Central memory CD8-positive, alpha-beta T cell (primary cell): Measurements from ENCODE around the gene OBSCN.
"Not testable (repeated sequence)": the region's sequence is repeated elsewhere in the genome, so short reads cannot be mapped to it uniquely, and the experiment has no call there.

Experiments used
- ATAC-seq: fragments of 150-1000 bp; cut with Tn5 transposase; replicated peaks from 2 replicates; pipeline ENCODE4 v1.10.0; 2022; ENCODE audit warnings: mild to moderate bottlenecking, moderate FRiP score, moderate number of reproducible peaks; ENCODE audit not compliant: poor library complexity, severe bottlenecking; ENCODE audit errors: extremely low read depth
- DNase-seq, 2 donors: peaks; one replicate each; pipeline ENCODE4 v3.0.0; 2021; ENCODE audit warnings: low spot score in 2 of 2
- H3K27ac Mint-ChIP-seq: one replicate; pipeline ENCODE4 v1.8.0; 2022; ENCODE audit warnings: low read depth, mild to moderate bottlenecking, moderate library complexity, mixed read lengths
- H3K27me3 Mint-ChIP-seq: one replicate; pipeline ENCODE4 v1.8.0; 2022; ENCODE audit warnings: mixed read lengths
- H3K36me3 Mint-ChIP-seq: one replicate; pipeline ENCODE4 v1.8.0; 2022; ENCODE audit warnings: mild to moderate bottlenecking, moderate library complexity, mixed read lengths; ENCODE audit not compliant: insufficient read depth
- H3K4me1 Mint-ChIP-seq: one replicate; pipeline ENCODE4 v1.8.0; 2022; ENCODE audit warnings: mixed read lengths
- H3K4me3 Mint-ChIP-seq: one replicate; pipeline ENCODE4 v1.8.0; 2022; ENCODE audit warnings: mild to moderate bottlenecking, moderate library complexity, mixed read lengths
- H3K9me3 Mint-ChIP-seq: one replicate; pipeline ENCODE4 v1.8.0; 2022; ENCODE audit warnings: mixed read lengths

The OBSCN gene

DNA sequence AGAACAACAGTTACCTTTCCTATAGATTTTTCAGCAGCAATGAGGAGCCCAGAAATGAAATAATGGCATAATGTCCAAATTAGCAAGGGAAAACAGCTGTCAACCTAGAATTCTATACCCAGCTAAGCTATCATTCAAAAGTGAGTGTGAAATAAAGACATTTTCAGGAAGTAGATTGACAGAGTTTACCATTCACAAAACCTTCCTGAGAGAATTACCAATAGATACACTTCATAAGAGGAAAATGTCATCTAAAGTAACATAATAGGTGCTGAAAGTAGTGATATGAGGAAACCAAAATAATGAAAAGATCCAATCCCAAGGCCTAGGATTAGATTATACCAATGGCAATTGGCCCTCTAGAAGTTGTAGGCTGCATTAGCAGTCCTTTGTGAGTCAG is 34.6 kb downstream of the OBSCN start:
- Mint-ChIP-seq H3K4me1 (no peaks in the 10 kb centered on the region), H3K4me3 (no peak overlapping the region), H3K9me3 (peaks cover 27% of the 10 kb centered on the region), H3K27me3 (no peaks in the 10 kb centered on the region), H3K27ac (no peak overlapping the region), H3K36me3 (peaks cover 10% of the 10 kb centered on the region)
- DNase-seq (no peak), ATAC-seq (no peak)

DNA sequence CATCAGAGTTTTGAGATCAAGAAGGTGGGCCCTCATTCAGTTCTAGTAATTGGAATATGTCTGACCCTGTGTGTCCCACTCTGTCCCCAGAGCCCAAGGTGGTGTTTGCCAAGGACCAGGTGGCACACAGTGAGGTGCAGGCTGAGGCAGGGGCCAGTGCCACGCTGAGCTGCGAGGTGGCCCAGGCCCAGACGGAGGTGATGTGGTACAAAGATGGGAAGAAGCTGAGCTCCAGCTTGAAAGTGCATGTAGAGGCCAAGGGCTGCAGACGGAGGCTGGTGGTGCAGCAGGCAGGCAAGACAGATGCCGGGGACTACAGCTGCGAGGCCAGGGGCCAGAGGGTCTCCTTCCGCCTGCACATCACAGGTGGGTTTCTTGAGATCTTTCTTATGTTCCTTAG is 35.2 kb downstream of the OBSCN start:
- H3K36me3 Mint-ChIP-seq = peaks cover 9% of the 10 kb centered on the region
- H3K9me3 Mint-ChIP-seq = peaks cover 27% of the 10 kb centered on the region
- H3K27me3 Mint-ChIP-seq = no peaks in the 10 kb centered on the region
- DNase-seq (no peak), ATAC-seq (no peak)
- H3K4me3 Mint-ChIP-seq = no peak overlapping the region
- H3K27ac Mint-ChIP-seq = no peak overlapping the region
- H3K4me1 Mint-ChIP-seq = no peaks in the 10 kb centered on the region

DNA sequence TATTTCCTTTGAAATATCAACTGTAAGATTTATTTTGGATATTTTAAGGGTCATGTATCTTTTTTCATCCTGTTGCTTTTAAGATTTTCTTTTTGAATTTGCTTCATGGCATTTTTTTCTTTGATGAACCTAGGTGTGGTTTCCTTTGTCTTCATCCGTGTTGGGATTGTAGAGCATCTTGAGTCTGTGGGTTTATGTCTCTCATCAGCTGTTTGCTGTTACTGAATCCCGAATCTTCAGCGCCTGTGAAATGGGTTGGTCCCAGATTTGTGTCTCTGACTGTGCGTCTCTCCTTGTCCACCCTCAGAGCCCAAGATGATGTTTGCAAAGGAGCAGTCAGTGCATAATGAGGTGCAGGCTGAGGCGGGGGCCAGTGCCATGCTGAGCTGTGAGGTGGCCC is 36.1 kb downstream of the OBSCN start:
- H3K27me3 Mint-ChIP-seq, H3K4me3 Mint-ChIP-seq, H3K4me1 Mint-ChIP-seq, H3K27ac Mint-ChIP-seq, DNase-seq, ATAC-seq, H3K36me3 Mint-ChIP-seq: not testable (repeated sequence)
- H3K9me3 Mint-ChIP-seq = peaks cover 27% of the 10 kb centered on the region

DNA sequence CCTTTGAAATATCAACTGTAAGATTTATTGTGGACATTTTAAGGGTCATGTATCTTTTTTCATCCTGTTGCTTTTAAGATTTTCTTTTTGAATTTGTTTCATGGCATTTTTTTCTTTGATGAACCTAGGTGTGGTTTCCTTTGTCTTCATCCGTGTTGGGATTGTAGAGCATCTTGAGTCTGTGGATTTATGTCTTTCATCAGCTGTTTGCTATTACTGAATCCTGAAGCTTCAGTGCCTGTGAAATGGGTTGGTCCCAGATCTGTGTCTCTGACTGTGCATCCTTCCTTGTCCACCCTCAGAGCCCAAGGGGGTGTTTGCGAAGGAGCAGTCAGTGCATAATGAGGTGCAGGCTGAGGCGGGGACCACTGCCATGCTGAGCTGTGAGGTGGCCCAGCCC is 37.3 kb downstream of the OBSCN start:
- Mint-ChIP-seq H3K4me3 (no peak overlapping the region), H3K9me3 (peaks cover 27% of the 10 kb centered on the region), H3K27ac (no peak overlapping the region), H3K27me3 (no peaks in the 10 kb centered on the region), H3K36me3 (peaks cover 9% of the 10 kb centered on the region), H3K4me1 (no peaks in the 10 kb centered on the region)
- DNase-seq = no peak
- ATAC-seq = no peak

DNA sequence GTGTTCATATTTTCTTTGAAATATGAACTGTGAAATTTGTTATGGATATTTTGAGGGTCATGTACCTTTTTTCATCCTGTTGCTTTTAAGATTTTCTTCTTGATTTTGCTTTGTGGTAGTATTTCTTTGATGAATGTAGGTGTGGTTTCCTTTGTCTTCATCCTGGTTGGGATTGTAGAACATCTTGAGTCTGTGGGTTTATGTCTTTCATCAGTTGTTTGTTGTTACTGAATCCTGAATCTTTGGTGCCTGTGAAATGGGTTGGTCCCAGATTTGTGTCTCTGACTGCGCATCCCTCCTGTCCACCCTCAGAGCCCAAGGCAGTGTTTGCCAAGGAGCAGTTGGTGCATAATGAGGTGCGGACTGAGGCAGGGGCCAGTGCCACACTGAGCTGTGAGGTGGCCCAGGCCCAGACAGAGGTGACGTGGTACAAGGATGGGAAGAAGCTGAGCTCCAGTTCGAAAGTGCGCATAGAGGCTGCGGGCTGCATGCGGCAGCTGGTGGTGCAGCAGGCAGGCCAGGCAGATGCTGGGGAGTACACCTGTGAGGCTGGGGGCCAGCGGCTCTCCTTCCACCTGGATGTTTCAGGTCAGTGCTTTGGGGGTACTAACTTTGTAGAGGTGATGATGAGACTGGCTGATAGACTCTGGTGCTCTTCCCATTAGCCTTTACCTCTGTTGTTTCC is 38.5 kb downstream of the OBSCN start:
- H3K4me1 Mint-ChIP-seq = no peaks in the 10 kb centered on the region

DNA sequence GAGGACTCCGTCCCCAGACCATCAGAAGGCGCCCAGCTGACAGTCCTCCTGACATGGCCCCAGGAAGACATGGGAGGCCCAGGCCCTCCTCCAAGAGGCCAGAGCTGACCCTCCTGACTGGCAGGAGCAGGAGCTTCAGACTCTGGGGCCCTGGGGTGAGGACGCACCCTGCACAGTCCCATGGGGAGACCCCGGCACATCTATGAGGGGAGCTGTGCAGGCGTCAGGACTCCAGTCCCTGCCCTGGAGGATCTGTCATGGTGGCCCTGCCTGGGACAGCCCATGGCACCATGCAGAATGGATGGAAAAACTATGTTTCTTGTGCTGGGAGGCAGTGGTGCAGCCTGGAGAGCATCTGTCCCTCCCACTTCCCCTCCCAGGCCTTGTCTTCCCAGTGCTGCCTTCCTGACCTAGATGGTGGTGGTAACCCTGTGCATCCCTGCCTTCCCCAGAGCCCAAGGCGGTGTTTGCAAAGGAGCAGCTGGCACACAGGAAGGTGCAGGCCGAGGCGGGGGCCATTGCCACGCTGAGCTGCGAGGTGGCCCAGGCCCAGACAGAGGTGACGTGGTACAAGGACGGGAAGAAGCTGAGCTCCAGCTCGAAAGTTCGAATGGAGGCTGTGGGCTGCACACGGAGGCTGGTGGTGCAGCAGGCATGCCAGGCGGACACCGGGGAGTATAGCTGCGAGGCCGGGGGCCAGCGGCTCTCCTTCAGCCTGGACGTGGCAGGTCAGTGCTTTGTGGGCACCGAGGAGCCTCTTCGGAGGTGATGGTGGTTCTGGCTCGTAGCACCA is 41.9 kb downstream of the OBSCN start:
- no peak overlapping the region for H3K27ac Mint-ChIP-seq

More for the DNA sequence above, 38.5 kb downstream of the OBSCN start:
- ATAC-seq (no peak), DNase-seq (no peak)
- Mint-ChIP-seq H3K9me3 (peaks cover 21% of the 10 kb centered on the region), H3K27ac (no peak overlapping the region), H3K27me3 (no peaks in the 10 kb centered on the region), H3K36me3 (peaks cover 9% of the 10 kb centered on the region), H3K4me3 (no peak overlapping the region)

DNA sequence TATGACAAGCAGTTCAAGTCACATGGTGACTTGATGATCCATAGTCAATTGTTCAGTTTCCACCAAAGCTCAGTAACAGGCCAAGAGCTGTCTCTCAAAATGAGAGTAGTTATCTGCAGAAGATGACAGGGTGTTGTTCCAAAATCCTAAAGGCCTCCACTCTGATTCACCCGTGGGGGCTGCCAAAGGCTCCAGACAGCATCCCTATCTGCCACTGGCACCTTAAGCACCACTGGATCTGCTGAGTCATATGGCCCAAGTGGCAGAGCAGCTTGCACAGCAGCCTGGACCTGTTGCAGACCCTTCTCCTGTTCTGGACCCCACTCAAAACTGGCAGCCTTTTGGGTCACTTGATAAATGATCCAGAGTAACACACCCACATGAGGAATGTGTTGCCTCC is 44.6 kb downstream of the OBSCN start:
- not testable (repeated sequence) for DNase-seq, H3K4me3 Mint-ChIP-seq, H3K9me3 Mint-ChIP-seq, H3K27ac Mint-ChIP-seq, H3K27me3 Mint-ChIP-seq, H3K36me3 Mint-ChIP-seq, H3K4me1 Mint-ChIP-seq, ATAC-seq

More for the DNA sequence above, 41.9 kb downstream of the OBSCN start:
- no peak for ATAC-seq
- Mint-ChIP-seq H3K27me3 (no peaks in the 10 kb centered on the region), H3K4me3 (no peak overlapping the region), H3K36me3 (peaks cover 5% of the 10 kb centered on the region), H3K4me1 (no peaks in the 10 kb centered on the region), H3K9me3 (peaks cover 7% of the 10 kb centered on the region)
- no peak for DNase-seq

DNA sequence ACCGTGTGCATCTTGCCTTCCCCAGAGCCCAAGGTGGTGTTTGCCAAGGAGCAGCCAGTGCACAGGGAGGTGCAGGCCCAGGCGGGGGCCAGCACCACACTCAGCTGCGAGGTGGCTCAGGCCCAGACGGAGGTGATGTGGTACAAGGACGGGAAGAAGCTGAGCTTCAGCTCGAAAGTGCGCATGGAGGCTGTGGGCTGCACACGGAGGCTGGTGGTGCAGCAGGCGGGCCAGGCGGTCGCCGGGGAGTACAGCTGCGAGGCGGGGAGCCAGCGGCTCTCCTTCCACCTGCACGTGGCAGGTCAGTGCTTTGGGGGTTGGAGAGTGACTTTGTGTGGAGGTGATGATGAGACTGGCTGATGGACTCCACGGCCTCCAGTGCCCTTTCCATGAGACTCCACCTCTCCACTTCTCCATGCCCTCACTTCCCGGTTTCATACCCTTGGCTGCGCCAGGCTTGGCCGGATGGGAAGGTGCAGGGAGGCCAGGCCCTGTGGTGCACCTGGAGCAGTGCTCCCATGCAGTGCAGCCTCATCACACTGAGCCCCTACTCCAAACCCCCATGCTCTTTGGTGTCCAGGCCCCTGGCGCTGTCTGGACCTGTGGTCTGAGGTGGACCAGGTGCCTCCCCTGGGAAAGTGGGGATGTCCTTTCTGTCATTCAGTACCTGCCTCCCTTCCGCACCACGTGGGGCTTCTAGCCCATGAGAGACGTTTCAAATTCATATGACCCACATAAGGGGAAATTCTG is 49.0 kb downstream of the OBSCN start:
- DNase-seq = no peak
- no peaks in the 10 kb centered on the region for H3K36me3 Mint-ChIP-seq
- H3K4me1 Mint-ChIP-seq = no peaks in the 10 kb centered on the region
- no peaks in the 10 kb centered on the region for H3K27me3 Mint-ChIP-seq
- no peak overlapping the region for H3K27ac Mint-ChIP-seq
- ATAC-seq = no peak
- H3K4me3 Mint-ChIP-seq = no peak overlapping the region
- no peaks in the 10 kb centered on the region for H3K9me3 Mint-ChIP-seq

DNA sequence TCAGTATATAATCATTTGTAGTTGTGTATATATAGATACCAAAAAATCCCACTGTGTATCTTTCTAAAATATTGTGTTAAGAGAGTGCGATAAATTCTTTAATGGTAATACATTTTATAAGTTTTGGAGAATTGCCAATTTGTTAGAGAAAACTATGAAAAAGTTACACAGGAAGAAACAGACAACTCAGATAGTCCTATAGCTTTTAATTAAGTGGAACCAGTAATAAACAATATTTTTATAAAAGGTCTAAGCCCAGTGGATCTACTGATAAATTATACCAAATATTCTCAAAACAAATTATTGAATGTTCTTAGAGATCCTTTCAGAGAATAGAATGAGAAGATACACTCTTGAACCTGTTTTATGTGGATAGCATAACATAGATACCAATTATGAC is 50.6 kb downstream of the OBSCN start:
- no peaks in the 10 kb centered on the region for H3K4me1 Mint-ChIP-seq
- no peak overlapping the region for H3K4me3 Mint-ChIP-seq
- no peak overlapping the region for H3K27ac Mint-ChIP-seq
- H3K9me3 Mint-ChIP-seq = no peaks in the 10 kb centered on the region
- no peaks in the 10 kb centered on the region for H3K27me3 Mint-ChIP-seq
- DNase-seq (no peak), ATAC-seq (no peak)
- no peaks in the 10 kb centered on the region for H3K36me3 Mint-ChIP-seq

DNA sequence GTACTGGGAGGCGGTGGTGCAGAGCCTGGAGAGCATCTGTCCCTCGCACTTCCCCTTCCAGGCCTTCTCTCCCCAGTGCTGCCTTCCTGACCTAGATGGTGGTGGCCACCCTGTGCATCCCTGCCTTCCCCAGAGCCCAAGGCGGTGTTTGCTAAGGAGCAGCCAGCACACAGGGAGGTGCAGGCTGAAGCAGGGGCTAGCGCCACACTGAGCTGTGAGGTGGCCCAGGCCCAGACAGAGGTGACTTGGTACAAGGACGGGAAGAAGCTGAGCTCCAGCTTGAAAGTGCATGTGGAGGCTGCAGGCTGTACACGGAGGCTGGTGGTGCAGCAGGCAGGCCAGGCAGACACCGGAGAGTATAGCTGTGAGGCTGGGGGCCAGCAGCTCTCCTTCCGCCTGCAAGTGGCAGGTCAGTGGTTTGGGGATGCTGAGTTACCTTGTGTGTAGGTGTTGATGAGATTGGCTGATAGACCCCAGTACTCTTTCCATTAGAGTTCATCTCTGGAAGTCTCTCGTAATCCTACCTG is 51.6 kb downstream of the OBSCN start:
- no peak overlapping the region for H3K4me3 Mint-ChIP-seq
- ATAC-seq = no peak
- no peaks in the 10 kb centered on the region for H3K27me3 Mint-ChIP-seq
- no peaks in the 10 kb centered on the region for H3K4me1 Mint-ChIP-seq
- H3K27ac Mint-ChIP-seq = no peak overlapping the region
- no peak for DNase-seq
- no peaks in the 10 kb centered on the region for H3K9me3 Mint-ChIP-seq
- no peaks in the 10 kb centered on the region for H3K36me3 Mint-ChIP-seq

DNA sequence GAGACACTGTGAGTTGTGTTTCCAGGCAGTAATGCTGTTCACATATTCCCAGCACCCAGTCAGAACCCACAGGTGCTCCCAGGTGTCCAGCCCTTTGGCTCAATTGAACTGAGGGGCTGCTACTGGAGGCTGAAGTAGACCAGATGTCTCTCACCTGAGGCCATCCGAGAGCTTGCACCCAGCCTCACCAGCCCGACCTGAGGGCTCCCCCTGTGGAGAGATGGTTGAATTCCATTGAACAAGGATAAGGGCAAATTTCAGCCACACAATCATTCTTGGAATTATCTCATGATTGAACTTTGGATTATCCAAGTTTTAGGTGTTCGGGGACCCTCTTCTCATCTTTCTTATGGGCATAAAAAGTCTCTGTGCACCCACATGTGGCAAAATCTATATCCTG is 52.1 kb downstream of the OBSCN start:
- Mint-ChIP-seq H3K9me3 (no peaks in the 10 kb centered on the region), H3K27ac (no peak overlapping the region), H3K4me1 (no peaks in the 10 kb centered on the region), H3K36me3 (no peaks in the 10 kb centered on the region), H3K4me3 (no peak overlapping the region), H3K27me3 (no peaks in the 10 kb centered on the region)
- no peak for DNase-seq
- no peak for ATAC-seq

DNA sequence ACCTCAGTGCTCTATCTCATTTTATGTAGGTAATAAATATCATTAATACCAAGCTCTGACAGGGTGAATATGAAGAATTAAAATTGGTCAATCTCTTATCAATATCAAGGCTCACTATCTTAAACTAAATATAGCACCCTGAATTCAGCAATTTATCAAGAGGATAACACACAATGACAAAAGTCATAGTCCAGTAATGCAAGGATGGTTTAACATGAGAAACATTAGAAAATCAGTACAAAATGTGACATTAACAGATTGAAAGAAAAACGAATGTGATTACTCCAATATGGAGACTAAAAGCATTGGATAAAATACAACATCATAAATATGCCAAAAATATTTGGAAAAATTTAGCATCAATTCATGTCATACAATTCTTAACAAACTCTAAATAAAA is 53.9 kb downstream of the OBSCN start:
- ATAC-seq = no peak
- no peaks in the 10 kb centered on the region for H3K9me3 Mint-ChIP-seq

More for the DNA sequence above, 53.9 kb downstream of the OBSCN start:
- Mint-ChIP-seq H3K27me3 (no peaks in the 10 kb centered on the region), H3K36me3 (no peaks in the 10 kb centered on the region), H3K4me1 (no peaks in the 10 kb centered on the region), H3K4me3 (no peak overlapping the region), H3K27ac (no peak overlapping the region)
- DNase-seq = no peak
